Astrocyte (in vitro differentiated cells and primary cell): Measurements from ENCODE around the gene COLGALT1. TPM values are rescaled to one million over a fixed set of nuclear protein-coding genes. Genes with fewer than 3 reads are reported as not detected.

ENCODE experiments used
- DNase-seq: peaks from one replicate; pipeline ENCODE4 v3.0.0-alpha.2; 2010; ENCODE audit warnings: low read depth
- FAIRE-seq: peaks from 2 replicates; lab custom pipeline; 2011; peaks lifted over from hg19 to GRCh38; lab: Jason Lieb, UNC
- H2AFZ ChIP-seq: 2 replicates; pipeline ENCODE4 v1.6.0; 2012; ENCODE audit warnings: low read depth, low read length, inconsistent platforms
- H3K27ac ChIP-seq: 2 replicates; pipeline ENCODE4 v1.5.1; 2011; ENCODE audit warnings: low read depth, low read length, inconsistent platforms
- H3K27me3 ChIP-seq: 2 replicates; pipeline ENCODE4 v1.6.0; 2011; ENCODE audit warnings: low read length, inconsistent platforms; ENCODE audit not compliant: insufficient read depth
- H3K36me3 ChIP-seq: 2 replicates; pipeline ENCODE4 v1.5.1; 2011; ENCODE audit warnings: low read length, inconsistent platforms; ENCODE audit not compliant: insufficient read depth
- H3K4me1 ChIP-seq: 2 replicates; pipeline ENCODE4 v1.5.1; 2011; ENCODE audit warnings: low read length, inconsistent platforms; ENCODE audit not compliant: insufficient read depth
- H3K4me2 ChIP-seq: 2 replicates; pipeline ENCODE4 v1.6.0; 2012; ENCODE audit warnings: low read length, inconsistent platforms
- H3K4me3 ChIP-seq: 2 replicates; pipeline ENCODE4 v1.5.1; 2011; ENCODE audit warnings: low read depth, mild to moderate bottlenecking, low read length, inconsistent platforms; ENCODE audit not compliant: insufficient read depth
- H3K79me2 ChIP-seq: 2 replicates; pipeline ENCODE4 v1.6.0; 2012; ENCODE audit warnings: mild to moderate bottlenecking, low read length, inconsistent platforms; ENCODE audit not compliant: insufficient read depth
- H3K9ac ChIP-seq: 2 replicates; pipeline ENCODE4 v1.6.0; 2012; ENCODE audit warnings: mild to moderate bottlenecking, low read length, inconsistent platforms
- H3K9me3 ChIP-seq: 2 replicates; pipeline ENCODE4 v1.5.1; 2012; ENCODE audit warnings: low read depth, mild to moderate bottlenecking, low read length, inconsistent platforms; ENCODE audit not compliant: insufficient read depth
- H4K20me1 ChIP-seq: 2 replicates; pipeline ENCODE4 v1.6.0; 2012; ENCODE audit warnings: low read length, inconsistent platforms; ENCODE audit not compliant: insufficient read depth
- H3K27ac Mint-ChIP-seq: one replicate; pipeline ENCODE4 v1.8.0; 2021; ENCODE audit warnings: mild to moderate bottlenecking, mixed read lengths; ENCODE audit not compliant: unreplicated experiment
- H3K27me3 Mint-ChIP-seq: one replicate; pipeline ENCODE4 v1.8.0; 2021; ENCODE audit warnings: low read depth, mixed read lengths; ENCODE audit not compliant: unreplicated experiment
- H3K36me3 Mint-ChIP-seq: one replicate; pipeline ENCODE4 v1.8.0; 2021; ENCODE audit warnings: low read depth, mixed read lengths; ENCODE audit not compliant: unreplicated experiment
- H3K4me1 Mint-ChIP-seq: one replicate; pipeline ENCODE4 v1.8.0; 2021; ENCODE audit warnings: low read depth, mixed read lengths; ENCODE audit not compliant: unreplicated experiment
- H3K4me3 Mint-ChIP-seq: one replicate; pipeline ENCODE4 v1.8.0; 2021; ENCODE audit warnings: mild to moderate bottlenecking, moderate library complexity, mixed read lengths; ENCODE audit not compliant: unreplicated experiment
- H3K9me3 Mint-ChIP-seq: one replicate; pipeline ENCODE4 v1.8.0; 2021; ENCODE audit warnings: mild to moderate bottlenecking, mixed read lengths; ENCODE audit not compliant: unreplicated experiment
- CTCF ChIP-seq: IDR thresholded peaks from 2 replicates; pipeline ENCODE4 v1.5.1; 2011; ENCODE audit warnings: low read depth, mild to moderate bottlenecking, inconsistent platforms, low read length, moderate library complexity; ENCODE audit not compliant: insufficient read depth
- EZH2 ChIP-seq: IDR thresholded peaks from 2 replicates; pipeline ENCODE4 v1.6.1; 2012; ENCODE audit warnings: mild to moderate bottlenecking, low read length, inconsistent platforms; ENCODE audit not compliant: insufficient read depth
- total RNA-seq: library from RNA; stranded (reverse); gene quantifications from 2 replicates; pipeline ENCODE4 v1.2.1, GENCODE V29; 2021

The COLGALT1 gene
- total RNA-seq, 1 donor from 2014 or later = 137 TPM

- Histone ChIP-seq H3K4me1 (no peaks in the 10 kb centered on the region), H4K20me1 (no peaks in the 10 kb centered on the region), H2AFZ (no peak overlapping the region), H3K36me3 (no peaks in the 10 kb centered on the region), H3K9me3 (no peaks in the 10 kb centered on the region), H3K79me2 (no peaks in the 10 kb centered on the region), H3K27me3 (no peaks in the 10 kb centered on the region), H3K4me2 (no peak overlapping the region), H3K9ac (no peak overlapping the region), H3K4me3 (no peak overlapping the region), H3K27ac (no peak overlapping the region)
- Mint-ChIP-seq H3K27ac (no peak overlapping the region), H3K4me3 (no peak overlapping the region), H3K36me3 (no peaks in the 10 kb centered on the region), H3K4me1 (no peaks in the 10 kb centered on the region), H3K27me3 (no peaks in the 10 kb centered on the region), H3K9me3 (peaks cover 4% of the 10 kb centered on the region)
- FAIRE-seq (no peak), DNase-seq (no peak)
- TF ChIP-seq EZH2 (no peak), CTCF (no peak)
Observed at GRCh38 chr19:17627161-17627560, 71.7 kb downstream of the COLGALT1 start.

GRCh38 chr19:17627921-17628320, 72.5 kb downstream of the COLGALT1 start:
- no peak for DNase-seq
- no peak overlapping the region for H3K9ac ChIP-seq
- no peak for FAIRE-seq
- Mint-ChIP-seq H3K4me1 (no peaks in the 10 kb centered on the region), H3K9me3 (peaks cover under 1% of the 10 kb centered on the region), H3K27me3 (no peaks in the 10 kb centered on the region), H3K36me3 (no peaks in the 10 kb centered on the region), H3K27ac (no peak overlapping the region), H3K4me3 (no peak overlapping the region)
- no peak overlapping the region for H3K4me2 ChIP-seq
- TF ChIP-seq EZH2 (no peak), CTCF (no peak)
- no peaks in the 10 kb centered on the region for H3K27me3 ChIP-seq
- no peaks in the 10 kb centered on the region for H3K36me3 ChIP-seq
- H3K9me3 ChIP-seq = no peaks in the 10 kb centered on the region
- H2AFZ ChIP-seq = no peak overlapping the region
- H3K4me1 ChIP-seq = no peaks in the 10 kb centered on the region
- no peak overlapping the region for H3K4me3 ChIP-seq
- no peaks in the 10 kb centered on the region for H3K79me2 ChIP-seq
- H4K20me1 ChIP-seq = no peaks in the 10 kb centered on the region
- no peak overlapping the region for H3K27ac ChIP-seq

- Mint-ChIP-seq H3K9me3 (no peaks in the 10 kb centered on the region), H3K27ac (no peak overlapping the region), H3K36me3 (no peaks in the 10 kb centered on the region), H3K4me3 (no peak overlapping the region), H3K4me1 (no peaks in the 10 kb centered on the region), H3K27me3 (no peaks in the 10 kb centered on the region)
- Histone ChIP-seq H3K9me3 (no peaks in the 10 kb centered on the region), H3K4me2 (no peak overlapping the region), H3K4me1 (no peaks in the 10 kb centered on the region), H4K20me1 (no peaks in the 10 kb centered on the region), H3K4me3 (no peak overlapping the region), H2AFZ (no peak overlapping the region), H3K27me3 (no peaks in the 10 kb centered on the region), H3K27ac (no peak overlapping the region), H3K79me2 (no peaks in the 10 kb centered on the region), H3K9ac (no peak overlapping the region), H3K36me3 (no peaks in the 10 kb centered on the region)
- no peak for TF ChIP-seq CTCF
- TF ChIP-seq EZH2 = no peak
- DNase-seq = no peak
- no peak for FAIRE-seq
Observed at GRCh38 chr19:17629760-17630159, 74.3 kb downstream of the COLGALT1 start.
